GM23248 (cell line): ENCODE data around the gene GPR162. TPM values are rescaled to one million over a fixed set of nuclear protein-coding genes. Genes with fewer than 3 reads are reported as not detected.

Experiments
- DNase-seq: peaks from one replicate; pipeline ENCODE4 v3.0.0-alpha.2; 2015
- H2AFZ ChIP-seq: fragments of 200-600 bp; sonication (generic); 2 replicates; pipeline ENCODE4 v1.6.1; 2016; ENCODE audit warnings: antibody characterized with exemption
- H3F3A ChIP-seq: fragments of 200-600 bp; sonication (generic); 2 replicates; pipeline ENCODE4 v1.6.1; 2016; ENCODE audit warnings: mild to moderate bottlenecking, antibody characterized with exemption, mixed run types; ENCODE audit not compliant: insufficient read depth
- H3K27ac ChIP-seq: fragments of 200-600 bp; sonication (generic); 2 replicates; pipeline ENCODE4 v1.5.1; 2016; ENCODE audit warnings: mild to moderate bottlenecking
- H3K27me3 ChIP-seq: fragments of 200-600 bp; sonication (generic); replicated peaks from 2 replicates; pipeline ENCODE4 v1.6.1; 2016; ENCODE audit warnings: mild to moderate bottlenecking; ENCODE audit not compliant: insufficient read depth
- H3K36me3 ChIP-seq: fragments of 200-600 bp; sonication (generic); 2 replicates; pipeline ENCODE4 v1.6.1; 2016; ENCODE audit warnings: low read depth, mild to moderate bottlenecking
- H3K4me1 ChIP-seq: fragments of 200-600 bp; sonication (generic); 2 replicates; pipeline ENCODE4 v1.6.1; 2016; ENCODE audit warnings: mild to moderate bottlenecking; ENCODE audit not compliant: insufficient read depth
- H3K4me2 ChIP-seq: fragments of 200-600 bp; sonication (generic); one replicate; pipeline ENCODE4 v1.6.1; 2016; ENCODE audit warnings: mild to moderate bottlenecking; ENCODE audit not compliant: unreplicated experiment
- H3K4me3 ChIP-seq: fragments of 200-600 bp; sonication (generic); 2 replicates; pipeline ENCODE4 v1.5.1; 2016; ENCODE audit warnings: mild to moderate bottlenecking
- H3K79me2 ChIP-seq: fragments of 200-600 bp; sonication (generic); 2 replicates; pipeline ENCODE4 v1.6.1; 2016; ENCODE audit warnings: mild to moderate bottlenecking; ENCODE audit not compliant: insufficient read depth
- H3K9ac ChIP-seq: fragments of 200-600 bp; sonication (generic); 2 replicates; pipeline ENCODE4 v1.6.1; 2016; ENCODE audit warnings: mild to moderate bottlenecking
- H3K9me2 ChIP-seq: fragments of 200-600 bp; sonication (generic); 2 replicates; pipeline ENCODE4 v1.6.1; 2016; ENCODE audit warnings: mixed run types, mild to moderate bottlenecking, moderate library complexity; ENCODE audit not compliant: insufficient read depth
- H3K9me3 ChIP-seq: fragments of 200-600 bp; sonication (generic); one replicate; pipeline ENCODE4 v1.6.1; 2017; ENCODE audit warnings: low read depth
- H4K20me1 ChIP-seq: fragments of 200-600 bp; sonication (generic); 2 replicates; pipeline ENCODE4 v1.6.0; 2016; ENCODE audit not compliant: insufficient read depth
- EZH2 ChIP-seq: fragments of 200-600 bp; sonication (generic); IDR thresholded peaks from 2 replicates; pipeline ENCODE4 v1.6.1; 2018; ENCODE audit warnings: antibody characterized with exemption, mild to moderate bottlenecking; ENCODE audit not compliant: insufficient read depth, poor library complexity, severe bottlenecking
- EZH2phosphoT487 ChIP-seq: fragments of 200-600 bp; sonication (generic); IDR thresholded peaks from 2 replicates; pipeline ENCODE4 v1.6.1; 2018; ENCODE audit warnings: antibody characterized with exemption, moderate library complexity, mild to moderate bottlenecking, low read depth; ENCODE audit not compliant: insufficient read depth
- WGBS, 2 experiments: methylation state at CpG; one replicate each; pipeline ENCODE4 v1.1.6; 2015 to 2017; ENCODE audit warnings: low lambda C conversion rate in 2 of 2, low coverage in 1 of 2; ENCODE audit errors: missing lambda C conversion rate in 2 of 2; 5-methylcytosine and 5-hydroxymethylcytosine counted together
- in situ Hi-C: fragments of 300-500 bp; cut with MboI; formaldehyde crosslinking; loops from 2 replicates; pipeline ENCODE4 v1.15.0; 2020
- polyA plus RNA-seq: library from polyadenylated mRNA; unstranded; fragments of >200 nt; fragmentation: Nextera tagmentation; extraction: Ambion mirVana; gene quantifications from 2 replicates; pipeline ENCODE4 v1.2.1, GENCODE V29; 2016
- total RNA-seq: library from RNA; depleted of rRNA; stranded (reverse); fragments of >200 nt; shearing (Covaris generic); gene quantifications from 2 replicates; pipeline ENCODE4 v1.2.3, GENCODE V29; 2014

The GPR162 gene
- total and polyA plus RNA-seq, 2 experiments from 2014 or later: 0.21 to 2.8 TPM

- in situ Hi-C loops: no loop called here
Measured at GRCh38 chr12:6843118-6843902, 21.7 kb downstream of the GPR162 start.

GRCh38 chr12:6845395-6845794, 23.8 kb downstream of the GPR162 start:
- H3F3A ChIP-seq: no peaks in the 10 kb centered on the region
- no peak overlapping the region for H2AFZ ChIP-seq
- TF ChIP-seq EZH2 (no peak), EZH2phosphoT487 (no peak)
- no peaks in the 10 kb centered on the region for H3K9me2 ChIP-seq
- DNase-seq: no peak
- H3K4me3 ChIP-seq: no peak overlapping the region
- no peaks in the 10 kb centered on the region for H3K4me1 ChIP-seq
- H3K9me3 ChIP-seq: no peaks in the 10 kb centered on the region
- no peaks in the 10 kb centered on the region for H3K27me3 ChIP-seq
- no peaks in the 10 kb centered on the region for H4K20me1 ChIP-seq
- no peak overlapping the region for H3K27ac ChIP-seq
- H3K36me3 ChIP-seq: peaks cover 22% of the 10 kb centered on the region; the same call in 1 of the 2 replicates
- H3K9ac ChIP-seq: no peak overlapping the region
- H3K4me2 ChIP-seq: no peak overlapping the region
- 92 to 93% methylated on average over 17 of the region's 17 CpGs for WGBS, 2 experiments
- H3K79me2 ChIP-seq: peaks cover 28% of the 10 kb centered on the region
- in situ Hi-C loops: no loop called here

More at GRCh38 chr12:6843118-6843902, 21.7 kb downstream of the GPR162 start:
- no peaks in the 10 kb centered on the region for H3K9me3 ChIP-seq
- no peak overlapping the region for H3K9ac ChIP-seq
- no peak overlapping the region for H3K4me2 ChIP-seq
- DNase-seq: no peak
- H3K4me1 ChIP-seq: no peaks in the 10 kb centered on the region
- 82 to 87% methylated on average over 13 to 16 of the region's 16 CpGs for WGBS, 2 experiments
- H2AFZ ChIP-seq: no peak overlapping the region
- H3K36me3 ChIP-seq: peaks cover 22% of the 10 kb centered on the region; the same call in 1 of the 2 replicates
- H3K27ac ChIP-seq: no peak overlapping the region
- no peaks in the 10 kb centered on the region for H3K9me2 ChIP-seq
- H3F3A ChIP-seq: no peaks in the 10 kb centered on the region
- TF ChIP-seq EZH2phosphoT487: no peak
- no peak for TF ChIP-seq EZH2
- H3K27me3 ChIP-seq: no peaks in the 10 kb centered on the region
- H4K20me1 ChIP-seq: no peaks in the 10 kb centered on the region
- peaks cover 13% of the 10 kb centered on the region; the same call in 1 of the 2 replicates for H3K79me2 ChIP-seq
- no peak overlapping the region for H3K4me3 ChIP-seq

- no peak overlapping the region for H3K4me2 ChIP-seq
- no peaks in the 10 kb centered on the region for H3K9me2 ChIP-seq
- H3K27me3 ChIP-seq: no peaks in the 10 kb centered on the region
- no peak overlapping the region for H3K9ac ChIP-seq
- no peaks in the 10 kb centered on the region for H3K4me1 ChIP-seq
- H3K79me2 ChIP-seq: peaks cover 33% of the 10 kb centered on the region
- peaks cover 22% of the 10 kb centered on the region; the same call in 1 of the 2 replicates for H3K36me3 ChIP-seq
- H3K27ac ChIP-seq: no peak overlapping the region
- no peaks in the 10 kb centered on the region for H4K20me1 ChIP-seq
- in situ Hi-C loops: no loop called here
- H3K4me3 ChIP-seq: no peak overlapping the region
- H3F3A ChIP-seq: 0 out of 2 replicates have a peak, but pooled peaks cover 2% of the 10 kb centered on the region
- TF ChIP-seq EZH2 (no peak), EZH2phosphoT487 (no peak)
- DNase-seq: no peak
- 78% methylated on average over 7 of the region's 7 CpGs for WGBS, 2 experiments
- H2AFZ ChIP-seq: no peak overlapping the region
- no peaks in the 10 kb centered on the region for H3K9me3 ChIP-seq
Measured at GRCh38 chr12:6846316-6846869, 24.8 kb downstream of the GPR162 start.

- H3K9me3 ChIP-seq: no peaks in the 10 kb centered on the region
- no peak overlapping the region for H3K4me2 ChIP-seq
- no peak overlapping the region for H2AFZ ChIP-seq
- WGBS, 2 experiments: 95 to 100% methylated on average over 2 of the region's 2 CpGs
- H3F3A ChIP-seq: 0 out of 2 replicates have a peak, but pooled peaks cover 5% of the 10 kb centered on the region
- no peak overlapping the region for H3K4me3 ChIP-seq
- H3K36me3 ChIP-seq: peaks cover 22% of the 10 kb centered on the region; the same call in 1 of the 2 replicates
- no peak for DNase-seq
- in situ Hi-C loops: no loop called here
- no peak overlapping the region for H3K9ac ChIP-seq
- H4K20me1 ChIP-seq: no peaks in the 10 kb centered on the region
- no peaks in the 10 kb centered on the region for H3K4me1 ChIP-seq
- H3K9me2 ChIP-seq: no peaks in the 10 kb centered on the region
- H3K79me2 ChIP-seq: peaks cover 33% of the 10 kb centered on the region
- H3K27ac ChIP-seq: no peak overlapping the region
- H3K27me3 ChIP-seq: no peaks in the 10 kb centered on the region
- no peak for TF ChIP-seq EZH2
- no peak for TF ChIP-seq EZH2phosphoT487
Measured at GRCh38 chr12:6847676-6848075, 26.1 kb downstream of the GPR162 start.
